ENCODE data around the gene PHLDB1.

PHLDB1 gene

GRCh38 chr11:118622376-118623268 lies 15.2 kb downstream of the PHLDB1 start:
- peak; percentile 46 for DNase-seq

GRCh38 chr11:118623269-118623655 lies 15.8 kb downstream of the PHLDB1 start:
- no peak for DNase-seq

GRCh38 chr11:118625036-118625690 lies 17.7 kb downstream of the PHLDB1 start:
- DNase-seq, result no peak

GRCh38 chr11:118625976-118626375 lies 18.6 kb downstream of the PHLDB1 start:
- DNase-seq, result no peak

GRCh38 chr11:118627566-118627965 lies 20.2 kb downstream of the PHLDB1 start:
- no peak for DNase-seq

- DNase-seq, result no peak
Observed at GRCh38 chr11:118628031-118628430, 20.6 kb downstream of the PHLDB1 start.

GRCh38 chr11:118628432-118628831 lies 21.0 kb downstream of the PHLDB1 start:
- no peak for DNase-seq

GRCh38 chr11:118628861-118629549 lies 21.6 kb downstream of the PHLDB1 start:
- DNase-seq, result no peak

- no peak for DNase-seq
Observed at GRCh38 chr11:118629761-118630661, 22.6 kb downstream of the PHLDB1 start.

- no peak for DNase-seq
Observed at GRCh38 chr11:118631142-118631909, 23.9 kb downstream of the PHLDB1 start.

GRCh38 chr11:118632577-118633318 lies 25.3 kb downstream of the PHLDB1 start:
- no peak for DNase-seq

GRCh38 chr11:118633319-118633690 lies 25.9 kb downstream of the PHLDB1 start:
- no peak for DNase-seq

GRCh38 chr11:118633979-118634378 lies 26.6 kb downstream of the PHLDB1 start:
- no peak for DNase-seq

GRCh38 chr11:118634431-118635236 lies 27.2 kb downstream of the PHLDB1 start:
- no peak for DNase-seq

- DNase-seq, result no peak
Observed at GRCh38 chr11:118635237-118635591, 27.8 kb downstream of the PHLDB1 start.

GRCh38 chr11:118635642-118636041 lies 28.2 kb downstream of the PHLDB1 start:
- no peak for DNase-seq

GRCh38 chr11:118636569-118637290 lies 29.3 kb downstream of the PHLDB1 start:
- no peak for DNase-seq

GRCh38 chr11:118638726-118639125 lies 31.3 kb downstream of the PHLDB1 start:
- DNase-seq, result no peak

- no peak for DNase-seq
Observed at GRCh38 chr11:118639899-118640298, 32.5 kb downstream of the PHLDB1 start.
